ENCODE data around the gene ITPR1.

ITPR1 gene

DNA sequence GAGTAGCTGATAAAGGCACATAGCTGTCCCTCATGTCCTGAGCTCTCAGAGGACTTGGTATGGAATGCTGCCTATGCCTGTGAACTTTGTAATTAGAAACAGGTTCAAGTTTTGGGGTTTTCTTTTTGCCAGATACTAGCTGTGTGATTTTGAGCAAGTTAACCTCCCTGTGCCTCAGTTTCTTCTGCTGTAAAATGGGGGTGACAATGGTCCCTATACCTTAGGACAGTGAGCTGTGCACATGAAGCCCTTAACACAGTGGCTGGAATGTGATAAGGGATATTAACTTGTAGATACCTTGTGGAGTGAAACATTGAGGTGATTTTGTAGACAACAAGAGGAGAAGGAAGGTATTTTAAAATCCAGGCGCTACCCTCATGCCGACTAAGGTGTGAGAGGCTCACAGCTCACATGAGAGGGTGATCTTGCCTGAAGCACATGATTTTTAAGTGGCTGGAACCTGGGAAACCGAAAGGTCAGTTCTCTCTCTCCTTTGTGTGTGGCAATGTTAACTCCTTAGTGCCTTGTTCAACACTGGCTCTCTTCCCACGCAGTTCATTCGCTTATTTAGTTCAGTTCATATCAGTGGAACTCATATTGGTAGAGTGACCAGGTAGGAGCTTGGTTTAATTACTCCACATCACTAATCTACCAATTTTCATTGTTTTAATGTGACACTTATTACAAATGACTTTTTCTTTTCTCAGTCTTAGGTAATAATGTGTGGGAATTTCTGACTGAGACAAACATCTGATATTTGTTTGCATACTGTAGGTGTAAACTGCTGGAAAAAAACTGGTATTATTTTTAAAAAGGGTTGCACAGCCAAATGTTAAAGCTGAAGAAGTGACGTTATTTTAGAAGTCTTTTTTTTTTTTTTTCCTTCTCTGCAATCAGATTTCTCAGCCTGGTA, 236.2 kb downstream of the ITPR1 start:
- peak in 1 of 2 experiments; percentile 2 for DNase-seq

GRCh38 chr3:4730719-4731118, 237.6 kb downstream of the ITPR1 start:
- no peak for DNase-seq

GRCh38 chr3:4731543-4732111, 238.5 kb downstream of the ITPR1 start:
- DNase-seq, result no peak

DNA sequence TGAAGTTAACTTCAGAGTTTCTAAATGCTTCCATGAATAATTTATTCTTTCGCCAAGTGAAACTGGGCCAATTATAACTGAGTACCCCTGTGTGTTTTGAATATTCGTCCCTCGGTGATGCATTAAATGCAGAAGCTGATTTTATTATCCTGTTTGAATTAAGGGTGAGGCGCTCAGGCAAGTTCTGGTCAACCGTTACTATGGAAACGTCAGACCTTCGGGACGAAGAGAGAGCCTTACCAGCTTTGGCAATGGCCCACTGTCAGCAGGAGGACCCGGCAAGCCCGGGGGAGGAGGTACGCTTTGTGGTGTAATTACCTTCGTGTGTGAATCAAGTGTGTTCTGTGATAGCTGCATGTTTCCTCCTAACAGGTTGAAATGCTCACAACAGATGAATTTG, 239.8 kb downstream of the ITPR1 start:
- DNase-seq, result no peak

DNA sequence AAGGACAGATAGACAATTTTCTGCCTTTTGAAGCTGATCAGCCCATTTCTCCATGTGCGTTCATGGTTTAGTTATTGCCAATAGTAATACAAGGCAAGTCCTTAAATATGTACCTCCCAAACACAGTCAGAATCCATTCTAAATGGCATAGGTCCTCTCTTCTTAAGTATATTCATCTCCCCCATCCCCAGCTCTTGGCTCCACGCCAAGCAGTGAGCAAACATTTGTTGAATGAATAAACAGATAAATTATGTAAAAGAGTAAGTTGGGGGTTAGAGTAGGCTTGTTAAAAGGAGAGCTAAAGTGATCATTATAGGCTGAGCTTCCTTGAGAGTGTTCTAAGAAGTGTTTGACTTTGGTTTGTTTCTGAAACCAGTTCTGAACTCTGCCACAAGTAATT, 241.3 kb downstream of the ITPR1 start:
- peak; percentile 4 to 30 for DNase-seq

DNA sequence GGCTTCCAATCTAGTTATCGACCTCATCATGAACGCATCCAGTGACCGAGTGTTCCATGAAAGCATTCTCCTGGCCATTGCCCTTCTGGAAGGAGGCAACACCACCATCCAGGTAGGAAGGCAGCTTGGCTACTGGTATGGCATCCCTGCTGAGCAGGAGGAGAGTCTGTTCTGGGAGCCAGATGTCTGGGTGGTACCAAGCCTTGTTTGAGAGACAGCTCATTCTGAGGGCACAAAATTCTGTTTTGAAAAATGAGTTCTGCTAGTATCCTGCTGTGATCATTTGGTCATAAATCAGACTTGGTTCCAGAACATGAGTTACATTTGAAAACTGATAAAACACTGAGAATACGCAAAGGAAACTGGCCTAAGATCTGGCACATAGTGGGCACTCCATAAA, 242.1 kb downstream of the ITPR1 start:
- no peak for DNase-seq

- no peak for DNase-seq
These were observed 243.2 kb downstream of the ITPR1 start for GRCh38 chr3:4736284-4736861.

DNA sequence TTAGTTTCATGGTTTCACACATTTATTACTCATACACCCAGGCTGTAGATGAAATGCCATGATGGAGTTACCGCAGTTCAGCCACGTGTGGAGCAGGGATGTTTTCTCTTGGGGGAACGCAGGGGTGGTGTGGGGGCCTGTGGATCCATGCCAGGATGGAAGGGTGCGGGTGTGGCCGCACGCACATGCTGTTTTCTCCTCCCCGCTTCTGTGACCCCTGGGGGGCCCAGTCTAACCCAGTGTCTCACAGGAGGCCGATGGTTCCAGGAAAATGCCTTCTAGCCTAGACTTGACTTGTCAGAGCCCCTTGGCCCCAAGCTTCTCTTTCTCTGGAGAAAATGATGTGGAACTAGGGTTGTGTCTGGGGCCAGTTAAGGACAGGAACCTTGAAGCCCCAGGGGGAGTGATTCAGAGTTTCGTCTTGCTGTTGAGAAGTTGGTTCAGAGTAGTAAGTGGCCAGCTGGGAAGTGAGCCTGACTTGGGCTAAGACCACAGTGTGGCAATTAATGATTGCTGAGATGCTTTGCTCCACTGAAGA, 245.7 kb downstream of the ITPR1 start:
- DNase-seq, result no peak

DNA sequence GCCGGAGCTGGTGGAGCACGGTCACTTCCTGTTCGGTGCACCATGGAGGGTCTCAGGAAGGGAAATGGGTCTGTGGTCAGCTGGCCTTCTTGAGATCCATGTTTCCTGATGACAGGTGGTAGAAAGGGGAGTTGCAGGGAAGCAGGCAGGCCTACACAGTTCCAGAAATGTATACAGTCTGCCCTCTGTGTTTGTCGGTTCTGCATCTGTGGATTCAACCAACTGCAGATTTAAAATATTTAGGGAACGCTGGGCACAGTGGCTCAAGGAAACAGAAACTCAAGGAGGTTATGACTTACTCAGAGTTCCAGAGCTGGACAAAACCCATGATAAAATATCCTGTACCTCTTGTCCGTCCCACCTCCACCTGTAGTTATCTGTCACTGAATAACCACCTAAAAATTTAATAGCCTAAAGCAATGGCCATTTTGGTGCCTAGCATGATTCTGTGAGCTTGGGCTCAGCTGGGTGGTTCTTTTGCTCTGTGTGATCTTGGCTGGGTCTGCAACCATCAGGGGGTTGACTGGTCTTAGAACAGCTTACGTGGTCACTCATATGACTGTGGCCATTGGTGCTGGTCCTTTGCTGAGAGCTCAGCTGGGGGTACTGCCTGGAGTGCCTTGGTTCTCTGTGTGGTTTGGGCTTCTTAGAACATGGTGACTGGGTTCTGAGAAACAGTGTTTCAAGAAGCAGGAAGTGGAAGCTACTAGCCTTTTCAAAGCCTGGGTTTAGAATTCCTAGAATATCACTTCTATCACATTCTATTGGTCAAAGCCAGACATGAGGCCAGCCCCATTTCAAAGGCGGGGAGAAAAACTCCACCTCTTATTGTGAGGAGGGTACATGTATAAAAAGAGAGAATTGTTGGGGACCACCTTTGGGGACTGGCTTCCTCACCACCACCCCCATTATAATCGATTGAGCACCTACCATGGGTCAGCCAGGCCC, 246.4 kb downstream of the ITPR1 start:
- no peak for DNase-seq

- no peak for DNase-seq
These were observed 247.4 kb downstream of the ITPR1 start for GRCh38 chr3:4740397-4741105.

DNA sequence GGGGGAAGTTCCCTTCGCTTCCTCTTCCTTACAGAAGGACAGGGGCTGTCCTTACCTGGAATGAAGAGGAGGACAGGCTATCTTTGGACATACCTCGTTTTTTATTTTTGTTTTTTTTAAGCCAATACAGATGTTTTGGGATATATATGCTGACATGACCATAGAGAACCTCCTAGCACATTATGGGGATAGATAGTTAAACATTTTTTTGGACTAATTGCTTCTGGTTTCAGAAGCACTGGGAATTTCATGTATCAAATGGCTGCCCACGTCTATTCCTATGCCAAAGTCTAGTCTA, 247.9 kb downstream of the ITPR1 start:
- DNase-seq, result no peak

GRCh38 chr3:4741404-4742307, 248.5 kb downstream of the ITPR1 start:
- peak; percentile 5 to 15 for DNase-seq

GRCh38 chr3:4742359-4742758, 249.2 kb downstream of the ITPR1 start:
- no peak for DNase-seq

DNA sequence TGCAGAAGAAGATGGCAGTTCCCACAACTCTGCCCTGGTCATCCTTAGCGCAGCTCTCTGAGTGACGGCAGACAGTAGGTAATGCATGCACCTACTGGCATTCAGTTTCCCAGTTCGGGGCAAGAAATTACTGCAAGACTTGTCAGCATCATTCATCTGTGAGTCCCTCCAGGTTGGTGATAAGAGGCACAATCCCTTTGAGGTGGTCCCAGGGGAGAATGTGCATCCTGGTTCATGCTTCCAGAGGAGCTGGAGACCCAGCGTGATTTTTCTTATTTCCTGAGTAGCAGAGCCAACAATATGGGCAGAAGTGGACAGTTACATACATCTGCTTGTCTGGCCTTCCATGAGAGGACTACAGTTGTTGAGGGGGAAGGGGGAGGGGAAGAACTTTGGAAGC, 250.2 kb downstream of the ITPR1 start:
- no peak for DNase-seq

DNA sequence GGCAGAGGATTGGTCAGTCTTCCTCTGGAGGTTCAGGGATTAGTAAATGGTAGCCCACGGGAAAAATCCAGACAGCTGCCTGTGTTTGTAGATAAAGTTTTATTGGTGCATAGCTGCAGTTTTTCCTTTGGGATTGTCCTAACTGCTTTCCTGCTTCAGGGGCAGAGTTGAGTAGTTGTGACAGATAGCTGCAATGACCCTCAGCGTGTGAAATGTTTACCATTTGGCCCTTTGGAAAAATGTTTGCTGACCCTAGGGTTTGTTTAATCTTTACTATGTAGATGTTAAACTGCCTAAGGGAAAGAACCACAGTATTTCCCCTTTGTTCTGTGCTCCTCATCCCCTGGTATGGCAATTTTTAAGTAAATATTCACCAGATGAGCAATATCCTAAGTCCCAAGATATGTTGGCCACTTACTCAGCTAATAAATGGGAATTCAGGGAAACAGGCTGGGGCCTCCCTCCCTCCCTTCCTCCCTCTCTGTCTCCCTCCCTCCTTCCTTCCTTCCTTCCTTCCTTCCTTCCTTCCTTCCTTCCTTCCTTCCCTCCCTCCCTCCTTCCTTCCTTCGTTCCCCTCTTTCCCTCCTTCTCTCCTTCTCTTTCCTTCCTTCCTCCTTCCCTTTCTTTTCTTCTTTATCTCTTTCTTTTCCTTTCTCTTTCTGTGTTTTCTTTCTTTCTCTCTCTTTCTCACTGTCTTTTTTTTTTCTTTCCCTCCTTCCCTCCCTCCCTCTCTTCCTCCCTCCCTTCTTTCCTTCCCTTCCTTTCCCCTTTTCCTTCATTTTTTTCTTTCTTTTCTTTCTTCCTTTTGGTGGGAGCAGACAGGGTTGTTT, 251.5 kb downstream of the ITPR1 start:
- DNase-seq, result no peak

DNA sequence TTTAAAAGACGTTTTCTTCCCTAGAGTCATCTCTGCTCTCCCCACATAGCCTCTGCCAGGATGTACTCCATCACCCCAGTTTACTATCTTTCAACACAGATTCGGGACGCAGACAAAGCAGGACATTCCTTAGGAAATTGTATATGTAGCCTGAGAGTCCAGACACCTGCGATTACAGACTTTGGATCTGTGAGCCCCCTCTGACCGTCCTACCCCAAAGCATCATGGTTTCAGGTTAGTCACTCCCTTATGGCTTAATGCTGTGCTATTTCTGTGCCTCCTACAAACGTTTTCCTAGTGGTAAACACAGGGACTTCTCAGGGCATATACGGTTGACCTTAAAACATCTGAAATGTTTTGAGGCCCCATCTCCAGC, 252.1 kb downstream of the ITPR1 start:
- no peak for DNase-seq

GRCh38 chr3:4746241-4746958, 253.3 kb downstream of the ITPR1 start:
- DNase-seq, result no peak

DNA sequence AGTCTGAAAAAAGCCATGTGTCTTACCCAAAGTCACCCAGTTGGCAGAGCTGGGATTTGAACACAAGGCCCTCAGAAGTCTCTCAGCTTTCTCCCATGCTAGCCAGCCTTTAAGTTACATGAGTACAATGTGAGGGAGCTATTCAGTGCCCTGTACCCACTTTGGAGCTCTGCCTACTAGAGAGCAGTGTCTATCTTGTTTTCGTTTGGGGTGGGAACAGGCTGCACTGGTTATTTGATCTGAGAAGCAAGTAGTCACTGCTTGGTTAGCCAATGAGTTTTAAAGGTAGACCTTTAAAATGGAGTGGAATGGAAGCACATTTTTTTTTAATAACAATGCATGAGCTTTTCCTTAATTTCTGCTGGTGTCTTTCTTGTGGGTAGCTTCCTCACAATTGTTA, 255.0 kb downstream of the ITPR1 start:
- DNase-seq, result no peak

DNA sequence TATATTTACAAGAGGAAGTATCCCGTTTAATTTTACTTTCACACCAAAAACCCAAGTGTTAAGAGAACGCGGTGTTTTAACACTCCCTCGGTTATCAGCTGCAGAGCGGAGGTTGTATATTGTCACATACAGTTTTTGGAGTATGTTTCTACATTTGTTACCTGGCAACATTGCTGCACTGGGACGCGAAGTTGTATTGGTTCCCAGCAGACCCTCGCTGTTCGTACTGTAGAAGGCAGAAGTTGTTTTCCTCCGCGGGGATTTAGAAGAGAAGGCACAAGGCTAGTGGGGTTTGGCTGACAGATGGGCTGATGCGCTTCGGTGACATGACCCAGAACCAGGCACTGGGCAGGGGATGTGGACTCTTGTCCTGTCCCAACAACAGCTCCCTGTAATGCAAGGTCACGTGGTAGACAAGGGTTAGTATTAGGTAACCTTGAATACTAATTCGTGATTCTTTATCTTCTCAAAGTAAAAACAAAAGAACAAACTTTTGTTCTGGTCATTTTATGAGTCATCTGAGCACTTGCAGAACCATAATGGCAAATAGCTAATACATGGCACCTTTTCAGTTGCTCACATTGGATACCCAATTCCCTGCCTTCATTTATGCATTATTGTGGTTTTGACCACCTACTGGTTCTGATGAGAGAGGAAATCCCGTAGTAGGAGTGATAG, 255.7 kb downstream of the ITPR1 start:
- no peak for DNase-seq

All from SHP77 (cell line).